Lower lobe of right lung (tissue), 2 donors: ENCODE data around the gene XPNPEP1. TPM values are rescaled to one million over a fixed set of nuclear protein-coding genes. Genes with fewer than 3 reads are reported as not detected.

Experiments used
- ATAC-seq, 2 donors: fragments of 200-7000 bp; cut with Tn5 transposase; one replicate each; pipeline ENCODE4 v1.9.1; 2020 to 2022; ENCODE audit warnings: mild to moderate bottlenecking in 2 of 2, moderate library complexity in 2 of 2
- DNase-seq: peaks from one replicate; pipeline ENCODE4 v3.0.0-alpha.2; 2020
- H3K27ac ChIP-seq: fragments of 200-600 bp; one replicate; pipeline ENCODE4 v1.8.0; 2022
- H3K27me3 ChIP-seq: fragments of 200-600 bp; one replicate; pipeline ENCODE4 v1.8.0; 2022; ENCODE audit warnings: low read depth
- H3K36me3 ChIP-seq: fragments of 200-600 bp; one replicate; pipeline ENCODE4 v1.8.0; 2022; ENCODE audit warnings: mild to moderate bottlenecking
- H3K4me1 ChIP-seq: fragments of 200-600 bp; one replicate; pipeline ENCODE4 v1.8.0; 2022
- H3K4me3 ChIP-seq: fragments of 200-600 bp; one replicate; pipeline ENCODE4 v1.8.0; 2022; ENCODE audit warnings: mild to moderate bottlenecking
- H3K9me3 ChIP-seq: fragments of 200-600 bp; one replicate; pipeline ENCODE4 v1.8.0; 2022
- intact Hi-C: fragments of 100-400 bp; cut with DNase I; formaldehyde crosslinking; loops from one replicate; pipeline ENCODE4 v1.11.0; 2022
- total RNA-seq: library from RNA; stranded (reverse); fragmentation: NEBNext Ultra II Directional; extraction: Animal tissue kit (Norgen Biotek cat#: 25700); gene quantifications from one replicate; pipeline ENCODE4 v1.2.1, GENCODE V29; 2021
- TF ChIP-seq, protein P1 (sequence below): fragments of 200-600 bp; IDR thresholded peaks from one replicate; pipeline ENCODE4 v1.8.0; 2022; ENCODE audit warnings: antibody characterized with exemption, mild to moderate bottlenecking
- donor health status: DM: no; HTN: yes; CAD: no; lungs with severe emphysema.

The XPNPEP1 gene
- total RNA-seq, 1 donor from 2014 or later = 52.1 TPM

- TF ChIP-seq, protein P1, sequence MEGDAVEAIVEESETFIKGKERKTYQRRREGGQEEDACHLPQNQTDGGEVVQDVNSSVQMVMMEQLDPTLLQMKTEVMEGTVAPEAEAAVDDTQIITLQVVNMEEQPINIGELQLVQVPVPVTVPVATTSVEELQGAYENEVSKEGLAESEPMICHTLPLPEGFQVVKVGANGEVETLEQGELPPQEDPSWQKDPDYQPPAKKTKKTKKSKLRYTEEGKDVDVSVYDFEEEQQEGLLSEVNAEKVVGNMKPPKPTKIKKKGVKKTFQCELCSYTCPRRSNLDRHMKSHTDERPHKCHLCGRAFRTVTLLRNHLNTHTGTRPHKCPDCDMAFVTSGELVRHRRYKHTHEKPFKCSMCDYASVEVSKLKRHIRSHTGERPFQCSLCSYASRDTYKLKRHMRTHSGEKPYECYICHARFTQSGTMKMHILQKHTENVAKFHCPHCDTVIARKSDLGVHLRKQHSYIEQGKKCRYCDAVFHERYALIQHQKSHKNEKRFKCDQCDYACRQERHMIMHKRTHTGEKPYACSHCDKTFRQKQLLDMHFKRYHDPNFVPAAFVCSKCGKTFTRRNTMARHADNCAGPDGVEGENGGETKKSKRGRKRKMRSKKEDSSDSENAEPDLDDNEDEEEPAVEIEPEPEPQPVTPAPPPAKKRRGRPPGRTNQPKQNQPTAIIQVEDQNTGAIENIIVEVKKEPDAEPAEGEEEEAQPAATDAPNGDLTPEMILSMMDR = no peak
- intact Hi-C loops = no loop called here
Observed at GRCh38 chr10:109837384-109837783, 85.9 kb downstream of the XPNPEP1 start.

GRCh38 chr10:109835257-109835656 is 88.1 kb downstream of the XPNPEP1 start:
- ATAC-seq (no peak), DNase-seq (no peak)
- Histone ChIP-seq H3K27me3 (no peaks in the 10 kb centered on the region), H3K4me1 (peaks cover 7% of the 10 kb centered on the region), H3K36me3 (no peaks in the 10 kb centered on the region), H3K27ac (no peak overlapping the region), H3K9me3 (no peaks in the 10 kb centered on the region), H3K4me3 (no peak overlapping the region)
- intact Hi-C loops = no loop called here
- TF ChIP-seq, protein P1 = no peak

More at GRCh38 chr10:109837384-109837783, 85.9 kb downstream of the XPNPEP1 start:
- H3K4me3 ChIP-seq = no peak overlapping the region
- no peaks in the 10 kb centered on the region for H3K9me3 ChIP-seq
- H3K4me1 ChIP-seq = peaks cover 7% of the 10 kb centered on the region
- no peaks in the 10 kb centered on the region for H3K27me3 ChIP-seq
- ATAC-seq = no peak
- no peak for DNase-seq
- no peaks in the 10 kb centered on the region for H3K36me3 ChIP-seq
- H3K27ac ChIP-seq = no peak overlapping the region

GRCh38 chr10:109831846-109832245 is 91.5 kb downstream of the XPNPEP1 start:
- no peaks in the 10 kb centered on the region for H3K27me3 ChIP-seq
- intact Hi-C loops = no loop called here

DNA sequence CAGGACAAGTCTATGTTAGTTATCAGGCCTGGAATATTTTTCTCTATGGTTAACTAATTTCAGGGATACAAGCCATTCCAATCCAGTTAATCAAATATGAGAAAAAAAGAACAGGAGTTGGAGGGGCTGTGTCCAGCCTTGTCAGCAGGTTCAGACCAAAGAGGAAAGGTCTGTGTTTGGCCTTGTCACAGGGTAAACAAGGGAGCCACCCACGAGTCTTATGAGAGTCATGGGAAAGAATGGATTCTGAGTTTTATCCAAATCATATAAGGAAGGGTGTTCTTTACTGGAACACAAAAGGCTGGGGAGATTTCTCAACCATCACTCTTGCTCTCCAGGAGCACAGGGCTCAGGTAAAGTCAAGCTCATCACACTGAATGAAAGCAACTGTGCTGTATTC is 99.1 kb downstream of the XPNPEP1 start:
- Histone ChIP-seq H3K4me3 (no peak overlapping the region), H3K36me3 (no peaks in the 10 kb centered on the region), H3K9me3 (no peaks in the 10 kb centered on the region), H3K27ac (no peak overlapping the region), H3K27me3 (no peaks in the 10 kb centered on the region), H3K4me1 (no peaks in the 10 kb centered on the region)
- TF ChIP-seq, protein P1 = no peak
- no peak for ATAC-seq
- intact Hi-C loops = no loop called here
- DNase-seq = no peak

More at GRCh38 chr10:109831846-109832245, 91.5 kb downstream of the XPNPEP1 start:
- ATAC-seq (no peak), DNase-seq (no peak)
- TF ChIP-seq, protein P1 = no peak
- Histone ChIP-seq H3K4me1 (peaks cover 7% of the 10 kb centered on the region), H3K9me3 (no peaks in the 10 kb centered on the region), H3K36me3 (no peaks in the 10 kb centered on the region), H3K27ac (no peak overlapping the region), H3K4me3 (no peak overlapping the region)

DNA sequence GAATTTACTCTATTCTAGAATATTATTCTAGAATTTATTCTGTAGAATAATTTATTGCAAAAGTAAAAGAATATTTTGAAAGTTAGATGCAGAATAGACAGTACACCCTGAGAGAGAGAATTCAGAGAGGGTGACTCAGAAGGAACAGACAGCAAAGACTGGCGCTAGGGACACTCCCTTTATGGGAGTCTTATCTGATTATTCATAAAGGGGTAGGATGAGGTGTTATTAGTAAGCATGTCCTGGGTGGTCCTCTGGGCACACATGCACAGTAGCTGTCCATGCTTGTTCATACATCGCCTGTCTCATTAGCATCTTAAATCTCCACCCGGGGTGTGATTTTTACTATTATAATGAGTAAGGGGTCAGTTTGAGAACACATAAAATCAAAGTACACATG is 100.1 kb downstream of the XPNPEP1 start:
- Histone ChIP-seq H3K4me3 (no peak overlapping the region), H3K27me3 (no peaks in the 10 kb centered on the region), H3K4me1 (no peaks in the 10 kb centered on the region), H3K36me3 (no peaks in the 10 kb centered on the region), H3K27ac (no peak overlapping the region), H3K9me3 (no peaks in the 10 kb centered on the region)
- intact Hi-C loops = no loop called here
- TF ChIP-seq, protein P1 = no peak
- DNase-seq (no peak), ATAC-seq (no peak)

- ATAC-seq (no peak), DNase-seq (no peak)
- TF ChIP-seq, protein P1 = no peak
- Histone ChIP-seq H3K27ac (no peak overlapping the region), H3K27me3 (no peaks in the 10 kb centered on the region), H3K4me1 (no peaks in the 10 kb centered on the region), H3K4me3 (no peak overlapping the region), H3K9me3 (no peaks in the 10 kb centered on the region), H3K36me3 (no peaks in the 10 kb centered on the region)
- intact Hi-C loops = no loop called here
Observed at GRCh38 chr10:109821672-109822071, 101.6 kb downstream of the XPNPEP1 start.
